GM18909 (cell line): ENCODE measurements around the gene TMEM100.

Source experiments
- ATAC-seq: cut with Tn5 transposase; IDR thresholded peaks from one replicate; pipeline ENCODE4 v1.9.1; 2021; ENCODE audit warnings: mild to moderate bottlenecking; ENCODE audit not compliant: unreplicated experiment, poor library complexity

Gene TMEM100, protein sequence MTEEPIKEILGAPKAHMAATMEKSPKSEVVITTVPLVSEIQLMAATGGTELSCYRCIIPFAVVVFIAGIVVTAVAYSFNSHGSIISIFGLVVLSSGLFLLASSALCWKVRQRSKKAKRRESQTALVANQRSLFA

DNA sequence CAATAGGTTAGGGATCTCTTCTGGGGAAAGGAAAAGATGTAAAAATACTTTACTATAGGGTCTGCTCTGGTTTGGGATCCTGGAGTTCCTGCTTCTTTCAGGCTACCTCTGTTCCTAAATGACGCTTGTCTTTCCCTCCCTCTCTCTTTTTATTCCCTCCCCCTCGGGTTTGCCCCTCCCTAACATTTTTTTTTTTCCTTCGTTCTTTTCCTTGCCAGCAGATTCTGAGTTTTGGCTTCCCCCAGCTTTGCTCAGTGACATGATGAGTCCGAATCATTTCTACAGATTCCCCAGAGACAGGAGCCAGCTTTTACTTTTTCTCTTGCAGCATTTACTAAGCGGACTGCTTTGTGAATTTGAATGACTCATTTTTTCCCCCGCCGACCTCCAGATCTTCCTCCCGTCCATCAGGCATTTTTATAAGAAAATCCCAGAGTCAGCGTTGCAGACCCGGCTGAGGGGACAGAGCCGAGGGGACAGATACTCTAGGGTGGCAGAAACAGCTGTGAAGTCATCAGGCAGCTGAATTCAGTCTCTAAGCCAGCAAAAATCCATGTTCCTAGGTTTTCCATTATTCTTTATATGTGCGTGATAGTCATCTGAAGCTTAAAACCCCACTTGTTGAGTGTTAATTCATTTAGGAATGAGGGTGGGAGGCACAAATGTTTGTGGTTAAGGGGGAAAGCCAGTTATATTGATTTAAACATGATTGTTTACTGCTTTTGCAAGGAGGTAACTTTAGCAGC lies at the start of gene TMEM100:
TMEM100 (minus strand) TSS at position 123 of the 746 bp plus-strand sequence. CDS start 1,794 bp downstream, outside the sequence.
- no peak for ATAC-seq

DNA sequence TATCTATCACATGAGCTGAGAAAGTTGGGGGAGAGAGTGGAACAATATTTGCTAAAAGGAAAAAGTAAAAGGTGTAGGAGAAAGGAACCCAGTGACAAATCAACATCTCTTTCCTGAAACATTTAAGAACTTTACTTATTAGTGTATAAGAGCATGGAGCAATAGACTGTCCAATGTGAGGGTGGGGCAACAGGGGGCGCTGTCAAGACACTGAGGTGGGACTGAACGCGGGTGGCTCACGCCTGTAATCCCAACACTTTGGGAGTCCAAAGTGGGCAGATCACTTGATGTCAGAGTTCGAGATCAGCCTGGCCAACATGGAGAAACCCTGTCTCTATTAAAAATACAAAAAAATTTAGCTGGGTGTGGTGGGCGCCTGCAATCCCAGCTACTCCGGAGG lies 49.4 kb upstream of the TMEM100 start:
- ATAC-seq = no peak

DNA sequence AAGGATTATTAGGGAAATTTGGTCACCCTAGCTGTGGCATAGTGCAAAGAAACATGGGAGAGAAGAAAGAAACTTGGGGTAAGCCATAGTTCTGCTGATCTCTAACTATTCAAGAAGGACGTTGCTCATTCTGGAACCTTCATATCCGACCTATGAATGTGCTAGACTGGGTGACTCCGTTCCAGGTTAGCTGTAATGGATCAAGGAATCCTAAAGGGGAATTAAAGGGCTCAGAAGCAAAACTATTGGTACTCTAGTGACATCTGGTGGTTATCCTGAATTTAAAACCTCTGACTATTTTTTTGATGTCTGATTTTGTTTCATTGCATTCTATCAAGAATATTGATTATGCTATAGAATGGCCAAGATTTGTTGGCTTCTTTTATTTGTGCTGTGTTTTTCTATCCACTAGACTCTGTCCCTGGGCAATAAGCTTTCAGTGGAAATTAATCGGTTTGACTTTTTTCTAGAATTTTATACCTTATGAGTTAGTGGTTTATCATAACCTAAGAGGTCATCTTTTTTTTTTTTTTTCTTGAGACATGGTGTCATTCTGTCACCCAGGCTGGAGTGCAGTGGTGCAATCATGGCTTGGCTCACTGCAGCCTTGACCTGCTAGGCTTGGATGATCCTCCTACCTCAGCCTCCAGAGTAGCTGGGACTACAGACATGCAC lies 47.7 kb upstream of the TMEM100 start:
- ATAC-seq = no peak

DNA sequence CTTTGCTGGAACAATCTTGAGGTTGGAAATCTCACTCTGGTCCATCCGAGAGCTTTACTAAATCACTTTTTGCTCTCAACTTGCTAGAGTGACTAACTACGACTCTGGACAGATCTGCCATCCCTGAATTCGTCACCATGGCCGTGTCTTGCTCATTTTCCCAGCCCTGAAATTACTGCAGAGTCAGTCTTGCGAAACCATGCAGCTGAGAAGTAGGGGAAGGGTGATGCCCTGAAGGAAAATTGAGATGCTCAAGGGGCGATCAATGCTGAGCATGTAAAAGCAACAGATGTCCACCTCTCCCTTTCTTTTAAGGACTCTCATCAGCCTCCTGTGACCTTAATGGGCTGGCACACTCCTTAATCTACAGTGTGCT lies 46.9 kb upstream of the TMEM100 start:
- no peak for ATAC-seq

DNA sequence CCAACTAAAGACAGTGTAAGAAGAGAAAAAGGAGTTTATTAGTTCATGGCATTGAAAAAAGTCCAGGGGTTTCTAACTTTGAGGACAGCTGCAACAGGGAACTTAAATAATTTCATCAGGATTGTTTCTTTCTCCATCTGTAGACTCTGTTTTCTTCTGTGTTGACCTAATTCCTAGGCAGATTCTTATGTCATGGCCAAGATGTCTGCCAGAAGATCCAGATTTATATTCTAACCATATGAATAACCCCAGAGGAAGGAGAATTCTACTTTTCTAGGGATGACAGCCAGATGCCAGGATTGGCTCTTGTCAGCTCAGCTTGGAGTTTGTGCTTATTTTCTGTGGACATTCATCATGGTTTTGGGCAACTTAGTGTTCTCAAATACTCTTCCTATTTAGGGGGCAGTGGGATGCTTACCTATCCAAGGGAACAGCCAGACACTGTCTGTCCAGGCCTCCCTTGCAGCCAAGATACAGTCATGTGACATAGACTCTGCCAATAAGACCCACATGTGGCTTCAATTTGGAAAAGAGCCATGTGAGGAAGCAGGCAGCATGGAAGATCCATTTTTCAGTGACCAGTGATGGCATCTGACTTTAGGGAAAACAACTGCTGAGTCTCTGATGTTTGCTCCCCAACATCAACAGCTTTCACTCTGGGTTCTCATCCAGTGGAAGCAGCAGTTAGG lies 46.4 kb upstream of the TMEM100 start:
- ATAC-seq = no peak

DNA sequence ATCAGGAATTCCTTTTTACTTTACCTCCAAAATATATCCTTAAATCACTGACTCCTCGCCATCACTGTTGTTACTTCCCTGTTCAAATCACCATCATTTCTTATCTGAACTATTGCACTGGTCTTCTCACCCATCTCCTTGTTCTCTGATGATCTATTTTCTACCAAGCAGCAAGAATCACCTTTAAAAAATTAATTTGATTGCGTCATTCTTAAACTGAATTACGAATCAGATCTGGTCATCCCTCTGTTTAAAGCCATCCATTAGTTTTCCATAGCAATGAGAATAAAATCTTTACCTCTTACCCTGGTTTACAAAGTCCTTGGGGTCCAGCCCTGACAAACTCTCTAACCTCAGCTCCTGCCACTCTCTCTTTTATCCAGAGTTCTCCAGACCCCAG lies 42.8 kb upstream of the TMEM100 start:
- ATAC-seq = no peak

DNA sequence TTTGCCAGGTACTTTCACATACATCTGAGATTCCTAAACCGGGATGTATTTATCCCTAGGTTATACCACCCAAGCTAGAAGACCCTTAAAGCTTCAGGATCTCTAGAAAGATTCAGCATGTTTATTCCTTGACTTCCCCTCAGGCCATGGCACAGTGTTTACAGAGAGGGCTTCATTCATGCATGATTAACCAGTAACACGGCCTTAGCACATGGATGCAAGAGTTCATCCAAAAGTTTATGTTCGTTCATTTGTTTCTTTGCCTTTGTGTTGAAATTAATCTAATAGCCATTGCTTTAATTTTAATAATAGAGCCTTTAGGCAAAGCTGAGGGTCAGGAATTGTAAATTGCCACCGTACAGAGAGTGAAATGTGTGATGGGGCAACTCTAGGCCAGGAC lies 41.9 kb upstream of the TMEM100 start:
- ATAC-seq = no peak

DNA sequence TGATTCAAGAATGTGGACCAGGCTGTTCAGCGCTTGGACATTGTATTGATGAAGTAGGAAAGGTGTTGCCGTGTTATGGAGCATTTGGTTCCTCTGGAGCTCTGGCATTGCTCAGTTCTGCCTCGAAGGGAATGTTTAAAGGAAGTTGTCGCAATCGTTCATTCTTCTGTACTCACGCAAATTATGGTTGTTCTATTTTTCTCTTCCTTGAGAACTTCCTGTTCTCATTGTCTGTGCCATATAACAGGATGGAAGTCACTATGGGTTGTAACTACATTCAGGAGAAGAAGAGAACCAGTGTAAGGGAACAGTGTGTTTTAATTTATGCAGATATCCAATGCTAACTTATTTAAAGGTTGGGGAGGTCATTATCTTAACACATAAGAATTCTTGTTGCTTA lies 41.2 kb upstream of the TMEM100 start:
- ATAC-seq = no peak

DNA sequence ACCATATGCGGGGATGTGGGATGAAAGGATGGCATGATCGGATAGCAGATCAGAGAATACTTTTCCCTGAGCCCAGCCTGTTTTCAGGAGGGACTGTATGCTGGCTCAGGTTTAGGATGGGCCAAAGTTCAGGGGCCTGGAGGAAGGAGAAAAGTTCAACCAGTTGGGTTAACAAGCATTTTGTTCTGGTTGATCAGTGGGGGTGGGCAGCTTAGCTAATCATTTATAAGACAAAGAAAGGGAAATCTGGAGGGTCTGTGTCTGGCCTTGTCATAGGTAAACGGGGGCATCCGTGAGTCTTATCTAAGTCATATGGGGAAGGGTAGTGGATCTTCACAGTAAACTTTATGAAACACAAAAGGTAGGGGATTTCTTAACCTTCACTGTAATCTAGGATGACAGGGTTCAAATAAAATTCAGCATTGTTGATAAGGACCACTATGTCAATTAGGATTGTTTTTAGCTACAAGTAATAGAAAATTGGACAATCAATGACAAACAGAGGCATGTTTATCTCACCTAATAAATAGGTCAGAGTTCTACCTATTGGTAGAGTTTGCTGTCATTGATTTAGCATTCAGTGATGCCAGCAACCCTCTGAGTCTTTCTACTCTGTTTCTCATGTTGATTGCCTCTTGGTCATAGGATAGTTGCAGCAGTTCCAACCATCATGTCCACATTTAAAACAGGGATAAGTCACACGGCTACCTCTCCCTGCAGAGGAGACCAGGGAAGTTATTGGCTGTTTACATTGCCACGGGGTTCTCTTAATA lies 39.6 kb upstream of the TMEM100 start:
- no peak for ATAC-seq

- ATAC-seq = no peak
These were observed 38.1 kb upstream of the TMEM100 start for GRCh38 chr17:55760643-55761355.

GRCh38 chr17:55758171-55758570 lies 35.5 kb upstream of the TMEM100 start:
- no peak for ATAC-seq

DNA sequence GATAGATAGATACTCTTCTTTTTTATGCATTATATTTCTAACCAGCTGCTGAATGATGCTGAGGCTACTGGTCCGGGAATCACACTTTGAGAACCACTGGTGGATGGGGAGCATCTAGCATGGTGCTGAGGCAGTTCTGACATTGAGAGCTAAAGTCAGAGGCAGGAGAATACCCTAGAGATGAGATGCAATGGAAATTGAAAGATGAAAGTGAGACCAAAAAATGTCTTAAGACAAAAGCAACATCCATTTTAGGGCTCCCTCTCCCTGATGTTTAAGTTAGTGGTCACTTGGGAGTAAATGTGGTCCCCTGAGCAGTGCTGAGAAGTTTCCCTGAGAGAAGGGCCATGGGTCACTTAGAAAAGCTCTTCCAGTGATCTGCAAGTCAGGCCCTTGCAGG lies 35.0 kb upstream of the TMEM100 start:
- ATAC-seq = peak; percentile 70

DNA sequence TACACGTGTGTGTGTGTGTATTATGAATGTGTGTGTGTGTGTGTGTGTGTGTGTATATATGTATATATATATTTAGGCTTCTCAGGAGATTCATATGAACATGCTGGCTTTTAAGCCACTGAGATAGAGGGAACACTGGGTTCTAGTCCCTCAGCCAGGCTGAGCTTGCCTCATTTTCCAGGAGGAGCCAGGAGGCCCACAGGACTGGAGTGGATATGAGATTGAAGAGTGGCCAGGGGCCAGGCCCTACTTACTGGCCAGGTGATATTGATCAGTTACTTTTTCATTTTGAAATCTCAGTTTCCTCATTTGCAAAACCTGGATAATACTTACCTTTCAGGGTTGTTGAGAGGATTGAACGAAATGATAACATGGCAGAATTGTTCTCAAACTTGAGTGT lies 34.0 kb upstream of the TMEM100 start:
- no peak for ATAC-seq

DNA sequence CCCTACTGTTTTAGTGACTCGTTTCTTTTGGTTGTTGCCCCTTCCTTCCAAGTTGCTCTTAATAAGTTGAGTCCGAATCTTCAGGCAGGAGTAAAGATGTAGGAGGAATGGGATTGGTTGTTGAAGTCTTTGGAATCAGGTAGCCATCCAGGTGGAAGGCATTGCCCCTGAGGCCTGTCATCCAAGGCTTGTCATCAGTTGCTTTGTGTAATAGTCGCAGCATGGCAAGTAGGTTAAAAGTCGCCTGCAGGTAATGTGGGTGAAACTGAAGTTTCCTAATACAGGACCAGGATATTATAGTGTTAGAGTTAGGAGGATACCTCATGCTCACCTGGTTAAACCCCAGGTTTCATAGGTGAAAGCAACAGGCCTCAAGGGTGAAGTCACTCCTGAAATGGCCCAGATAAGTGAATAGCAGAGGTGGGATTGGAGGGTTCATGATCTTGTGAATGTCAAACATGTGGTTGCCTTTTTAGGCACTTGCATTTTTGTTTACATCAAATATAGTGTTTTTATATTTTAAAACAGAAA lies 29.1 kb upstream of the TMEM100 start:
- ATAC-seq = no peak

DNA sequence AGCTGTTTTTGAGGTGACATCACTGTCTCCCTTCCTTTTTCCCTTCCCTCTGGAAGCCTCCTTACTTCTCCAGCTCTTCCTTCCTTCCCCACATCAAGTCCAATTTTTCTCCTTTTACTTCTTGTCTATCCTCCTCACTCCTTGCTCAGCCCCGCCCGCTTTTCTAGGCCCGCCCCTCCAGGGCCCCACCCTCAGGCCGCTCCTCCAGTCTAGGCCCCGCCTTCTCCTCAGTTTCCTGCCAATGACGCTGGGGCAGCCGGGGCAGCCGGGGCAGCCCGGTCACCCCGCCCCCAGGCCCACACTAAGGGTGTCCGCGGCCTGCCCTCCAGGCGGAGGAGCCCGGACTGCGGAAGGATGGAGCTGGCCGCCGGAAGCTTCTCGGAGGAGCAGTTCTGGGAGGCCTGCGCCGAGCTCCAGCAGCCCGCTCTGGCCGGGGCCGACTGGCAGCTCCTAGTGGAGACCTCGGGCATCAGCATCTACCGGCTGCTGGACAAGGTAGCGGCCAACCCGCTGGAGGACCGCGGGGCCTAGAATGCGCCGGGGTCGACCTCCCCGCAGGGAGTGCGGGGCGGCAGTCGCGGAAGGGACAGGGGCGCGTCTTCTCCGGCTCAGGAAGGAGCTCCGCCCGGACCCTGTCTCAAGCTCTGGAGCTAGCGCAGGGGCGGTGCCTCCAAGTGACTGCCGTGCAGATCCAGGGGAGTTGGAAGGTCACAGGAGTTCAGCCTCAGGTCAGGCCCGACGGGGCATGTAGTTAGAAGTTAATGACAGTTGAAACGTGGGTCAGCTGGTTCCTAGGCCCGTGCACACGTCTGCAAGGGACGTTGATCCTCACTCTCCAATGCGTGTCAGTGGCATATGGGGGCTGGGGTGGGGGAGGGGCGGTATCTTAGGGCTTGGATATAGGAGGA lies 28.3 kb upstream of the TMEM100 start, which contains the start of gene PCTP:
PCTP (plus strand) TSS at position 302 of the 908 bp plus-strand sequence; CDS start at position 355, 53 bp downstream.
- ATAC-seq = peak; percentile 99

- ATAC-seq = no peak
These were observed 27.3 kb upstream of the TMEM100 start for GRCh38 chr17:55749985-55750384.

- ATAC-seq = no peak
These were observed 26.2 kb upstream of the TMEM100 start for GRCh38 chr17:55748841-55749240.

- no peak for ATAC-seq
These were observed 24.5 kb upstream of the TMEM100 start for GRCh38 chr17:55747209-55747608.
